Measurements from ENCODE around the gene RBPMS2. TPM values are rescaled to one million over a fixed set of nuclear protein-coding genes. Genes with fewer than 3 reads are reported as not detected.
"Not testable (repeated sequence)": the region's sequence is repeated elsewhere in the genome, so short reads cannot be mapped to it uniquely, and the experiment has no call there.

RBPMS2 gene
- total RNA-seq, 1 experiment from 2014 or later, result not detected

- not testable (repeated sequence) for H3K36me3 ChIP-seq (ENCODE audit: insufficient read depth, low read length); H3K9me3 ChIP-seq (ENCODE audit: low read length); DNase-seq; H4K20me1 ChIP-seq (ENCODE audit: insufficient read depth, low read depth, low read length); H3K9ac ChIP-seq (ENCODE audit: low read length); H3K4me3 ChIP-seq (ENCODE audit: low read length); H3K79me2 ChIP-seq (ENCODE audit: low read length); H3K4me2 ChIP-seq (ENCODE audit: low read depth, low read length, poor library complexity, severe bottlenecking); H3K9me2 ChIP-seq (replicated peaks; ENCODE audit: insufficient read depth, low read length); H3K27me3 ChIP-seq (ENCODE audit: low read length); H3K4me1 ChIP-seq (ENCODE audit: low read length); H3K27ac ChIP-seq (ENCODE audit: low read length); H2AFZ ChIP-seq (ENCODE audit: low read length)
Measured at GRCh38 chr15:64798905-64799304, 23.5 kb upstream of the RBPMS2 start.

GRCh38 chr15:64795921-64796320 lies 20.5 kb upstream of the RBPMS2 start:
- H3K27me3 ChIP-seq (ENCODE audit: low read length); H3K4me3 ChIP-seq (ENCODE audit: low read length); H3K9me3 ChIP-seq (ENCODE audit: low read length); H3K4me2 ChIP-seq (ENCODE audit: low read depth, low read length, poor library complexity, severe bottlenecking); H2AFZ ChIP-seq (ENCODE audit: low read length); H3K9me2 ChIP-seq (replicated peaks; ENCODE audit: insufficient read depth, low read length); H3K79me2 ChIP-seq (ENCODE audit: low read length); H3K9ac ChIP-seq (ENCODE audit: low read length); H3K4me1 ChIP-seq (ENCODE audit: low read length); H3K36me3 ChIP-seq (ENCODE audit: insufficient read depth, low read length); H4K20me1 ChIP-seq (ENCODE audit: insufficient read depth, low read depth, low read length); DNase-seq; H3K27ac ChIP-seq (ENCODE audit: low read length): not testable (repeated sequence)

DNA sequence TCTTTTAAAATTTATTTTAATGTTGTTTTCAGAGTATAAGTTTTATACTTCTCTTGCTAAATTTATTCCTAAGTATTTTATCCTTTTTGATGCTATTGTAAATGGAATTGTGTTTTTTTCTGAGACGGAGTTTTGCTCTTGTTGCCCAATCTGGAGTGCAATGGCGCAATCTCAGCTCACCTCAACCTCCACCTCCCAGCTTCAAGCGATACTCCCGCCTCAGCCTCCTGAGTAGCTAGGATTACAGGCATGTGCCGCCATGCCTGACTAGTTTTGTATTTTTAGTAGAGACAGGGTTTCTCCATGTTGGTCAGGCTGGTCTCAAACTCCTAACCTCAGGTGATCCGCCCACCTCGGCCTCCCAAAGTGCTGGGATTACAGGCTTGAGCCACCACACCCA lies 19.9 kb upstream of the RBPMS2 start:
- H3K4me3 ChIP-seq (ENCODE audit: low read length); H3K4me1 ChIP-seq (ENCODE audit: low read length); H3K4me2 ChIP-seq (ENCODE audit: low read depth, low read length, poor library complexity, severe bottlenecking); H4K20me1 ChIP-seq (ENCODE audit: insufficient read depth, low read depth, low read length); H3K27me3 ChIP-seq (ENCODE audit: low read length); H3K9me2 ChIP-seq (replicated peaks; ENCODE audit: insufficient read depth, low read length); DNase-seq; H3K9me3 ChIP-seq (ENCODE audit: low read length); H3K9ac ChIP-seq (ENCODE audit: low read length); H3K27ac ChIP-seq (ENCODE audit: low read length); H2AFZ ChIP-seq (ENCODE audit: low read length); H3K79me2 ChIP-seq (ENCODE audit: low read length); H3K36me3 ChIP-seq (ENCODE audit: insufficient read depth, low read length): not testable (repeated sequence)

GRCh38 chr15:64792282-64792681 lies 16.9 kb upstream of the RBPMS2 start:
- no peaks in the 10 kb centered on the region for H4K20me1 ChIP-seq (ENCODE audit: insufficient read depth, low read depth, low read length)

GRCh38 chr15:64791401-64791800 lies 16.0 kb upstream of the RBPMS2 start:
- Histone ChIP-seq H3K4me1 (ENCODE audit: low read length) (no peaks in the 10 kb centered on the region), H3K36me3 (ENCODE audit: insufficient read depth, low read length) (no peaks in the 10 kb centered on the region), H2AFZ (ENCODE audit: low read length) (no peak overlapping the region)

More at GRCh38 chr15:64792282-64792681, 16.9 kb upstream of the RBPMS2 start:
- Histone ChIP-seq H3K9me3 (ENCODE audit: low read length) (no peaks in the 10 kb centered on the region), H3K9ac (ENCODE audit: low read length) (no peak overlapping the region), H3K27me3 (ENCODE audit: low read length) (no peaks in the 10 kb centered on the region), H3K79me2 (ENCODE audit: low read length) (no peaks in the 10 kb centered on the region), H2AFZ (ENCODE audit: low read length) (no peak overlapping the region), H3K9me2 (replicated peaks; ENCODE audit: insufficient read depth, low read length) (no peaks in the 10 kb centered on the region), H3K4me1 (ENCODE audit: low read length) (no peaks in the 10 kb centered on the region), H3K4me2 (ENCODE audit: low read depth, low read length, poor library complexity, severe bottlenecking) (no peak overlapping the region), H3K4me3 (ENCODE audit: low read length) (no peak overlapping the region), H3K27ac (ENCODE audit: low read length) (no peak overlapping the region), H3K36me3 (ENCODE audit: insufficient read depth, low read length) (no peaks in the 10 kb centered on the region)
- DNase-seq, result no peak

GRCh38 chr15:64783796-64784195 lies 8.4 kb upstream of the RBPMS2 start:
- H3K27ac ChIP-seq (ENCODE audit: low read length), result no peak overlapping the region
- H3K27me3 ChIP-seq (ENCODE audit: low read length), result no peaks in the 10 kb centered on the region
- H3K36me3 ChIP-seq (ENCODE audit: insufficient read depth, low read length), result no peaks in the 10 kb centered on the region
- H3K4me3 ChIP-seq (ENCODE audit: low read length), result no peak overlapping the region
- no peak overlapping the region for H3K4me2 ChIP-seq (ENCODE audit: low read depth, low read length, poor library complexity, severe bottlenecking)
- DNase-seq, result no peak
- H3K79me2 ChIP-seq (ENCODE audit: low read length), result no peaks in the 10 kb centered on the region
- H3K9me2 ChIP-seq (replicated peaks; ENCODE audit: insufficient read depth, low read length), result no peaks in the 10 kb centered on the region
- no peaks in the 10 kb centered on the region for H4K20me1 ChIP-seq (ENCODE audit: insufficient read depth, low read depth, low read length)
- H3K9ac ChIP-seq (ENCODE audit: low read length), result no peak overlapping the region
- H3K9me3 ChIP-seq (ENCODE audit: low read length), result no peaks in the 10 kb centered on the region
- H2AFZ ChIP-seq (ENCODE audit: low read length), result no peak overlapping the region
- no peaks in the 10 kb centered on the region for H3K4me1 ChIP-seq (ENCODE audit: low read length)

More at GRCh38 chr15:64791401-64791800, 16.0 kb upstream of the RBPMS2 start:
- Histone ChIP-seq H3K9ac (ENCODE audit: low read length) (no peak overlapping the region), H3K4me2 (ENCODE audit: low read depth, low read length, poor library complexity, severe bottlenecking) (no peak overlapping the region), H3K9me2 (replicated peaks; ENCODE audit: insufficient read depth, low read length) (no peaks in the 10 kb centered on the region), H3K9me3 (ENCODE audit: low read length) (no peaks in the 10 kb centered on the region), H3K4me3 (ENCODE audit: low read length) (no peak overlapping the region), H3K27ac (ENCODE audit: low read length) (no peak overlapping the region), H3K79me2 (ENCODE audit: low read length) (no peaks in the 10 kb centered on the region), H3K27me3 (ENCODE audit: low read length) (no peaks in the 10 kb centered on the region), H4K20me1 (ENCODE audit: insufficient read depth, low read depth, low read length) (no peaks in the 10 kb centered on the region)
- DNase-seq, result no peak

DNA sequence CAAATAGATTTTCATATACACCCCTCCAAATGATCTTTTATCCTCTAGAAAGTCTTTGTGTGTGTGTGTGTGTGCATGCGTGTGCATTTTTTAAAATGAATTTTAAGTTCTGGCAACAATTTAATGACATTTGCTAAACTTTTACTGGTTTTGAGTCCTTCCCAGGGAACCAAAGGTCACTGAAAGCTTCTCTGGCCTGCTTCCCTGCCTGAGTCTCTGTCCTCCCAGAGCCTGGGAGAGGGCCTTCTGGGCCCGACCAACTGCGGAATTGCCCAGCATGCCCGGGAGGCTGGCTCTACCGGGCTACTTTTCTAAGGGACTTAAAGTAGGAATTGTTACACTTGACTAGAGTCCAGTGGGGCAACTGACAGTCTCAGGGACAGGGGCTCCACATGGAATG lies 7.4 kb upstream of the RBPMS2 start:
- no peaks in the 10 kb centered on the region for H3K4me1 ChIP-seq (ENCODE audit: low read length)

DNA sequence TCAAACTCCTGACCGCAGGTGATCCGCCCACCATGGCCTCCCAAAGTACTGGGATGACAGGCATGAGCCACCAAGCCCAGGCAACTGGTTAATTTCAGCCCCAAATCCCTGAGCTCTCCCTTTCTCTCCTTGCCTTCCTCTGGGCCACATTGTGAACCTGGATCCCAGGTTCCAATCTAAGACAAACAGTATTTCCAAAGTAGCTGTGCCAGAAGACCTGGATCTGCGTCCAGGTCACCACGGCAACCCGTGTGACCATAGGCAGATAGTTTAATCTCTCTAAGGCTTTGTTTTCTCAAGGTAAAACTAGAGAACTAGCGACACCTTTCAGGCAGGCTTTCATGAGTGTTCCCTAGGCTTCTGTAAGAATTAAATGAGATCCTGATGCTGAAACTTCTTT lies 5.9 kb upstream of the RBPMS2 start:
- no peaks in the 10 kb centered on the region for H3K4me1 ChIP-seq (ENCODE audit: low read length)
- H3K4me3 ChIP-seq (ENCODE audit: low read length), result no peak overlapping the region
- H4K20me1 ChIP-seq (ENCODE audit: insufficient read depth, low read depth, low read length), result no peaks in the 10 kb centered on the region
- no peaks in the 10 kb centered on the region for H3K9me3 ChIP-seq (ENCODE audit: low read length)
- no peaks in the 10 kb centered on the region for H3K9me2 ChIP-seq (replicated peaks; ENCODE audit: insufficient read depth, low read length)
- H3K79me2 ChIP-seq (ENCODE audit: low read length), result no peaks in the 10 kb centered on the region
- no peaks in the 10 kb centered on the region for H3K27me3 ChIP-seq (ENCODE audit: low read length)
- no peaks in the 10 kb centered on the region for H3K36me3 ChIP-seq (ENCODE audit: insufficient read depth, low read length)
- no peak overlapping the region for H3K9ac ChIP-seq (ENCODE audit: low read length)
- H3K4me2 ChIP-seq (ENCODE audit: low read depth, low read length, poor library complexity, severe bottlenecking), result no peak overlapping the region
- no peak for DNase-seq
- no peak overlapping the region for H3K27ac ChIP-seq (ENCODE audit: low read length)
- H2AFZ ChIP-seq (ENCODE audit: low read length), result no peak overlapping the region

More for the DNA sequence above, 7.4 kb upstream of the RBPMS2 start:
- H3K4me2 ChIP-seq (ENCODE audit: low read depth, low read length, poor library complexity, severe bottlenecking), result no peak overlapping the region
- no peak for DNase-seq
- no peaks in the 10 kb centered on the region for H3K79me2 ChIP-seq (ENCODE audit: low read length)
- H3K27ac ChIP-seq (ENCODE audit: low read length), result no peak overlapping the region
- no peak overlapping the region for H2AFZ ChIP-seq (ENCODE audit: low read length)
- no peaks in the 10 kb centered on the region for H3K9me2 ChIP-seq (replicated peaks; ENCODE audit: insufficient read depth, low read length)
- H3K4me3 ChIP-seq (ENCODE audit: low read length), result no peak overlapping the region
- no peaks in the 10 kb centered on the region for H3K27me3 ChIP-seq (ENCODE audit: low read length)
- H3K36me3 ChIP-seq (ENCODE audit: insufficient read depth, low read length), result no peaks in the 10 kb centered on the region
- H3K9ac ChIP-seq (ENCODE audit: low read length), result no peak overlapping the region
- no peaks in the 10 kb centered on the region for H4K20me1 ChIP-seq (ENCODE audit: insufficient read depth, low read depth, low read length)
- H3K9me3 ChIP-seq (ENCODE audit: low read length), result no peaks in the 10 kb centered on the region

GRCh38 chr15:64780600-64781156 lies 5.3 kb upstream of the RBPMS2 start:
- no peak for DNase-seq
- H3K9ac ChIP-seq (ENCODE audit: low read length), result no peak overlapping the region

More at GRCh38 chr15:64780600-64781156, 5.3 kb upstream of the RBPMS2 start:
- no peaks in the 10 kb centered on the region for H3K36me3 ChIP-seq (ENCODE audit: insufficient read depth, low read length)
- no peaks in the 10 kb centered on the region for H3K9me3 ChIP-seq (ENCODE audit: low read length)
- H3K4me3 ChIP-seq (ENCODE audit: low read length), result no peak overlapping the region
- H4K20me1 ChIP-seq (ENCODE audit: insufficient read depth, low read depth, low read length), result no peaks in the 10 kb centered on the region
- H3K9me2 ChIP-seq (replicated peaks; ENCODE audit: insufficient read depth, low read length), result no peaks in the 10 kb centered on the region
- no peaks in the 10 kb centered on the region for H3K79me2 ChIP-seq (ENCODE audit: low read length)
- H3K27me3 ChIP-seq (ENCODE audit: low read length), result no peaks in the 10 kb centered on the region
- no peak overlapping the region for H3K27ac ChIP-seq (ENCODE audit: low read length)
- H2AFZ ChIP-seq (ENCODE audit: low read length), result no peak overlapping the region
- no peaks in the 10 kb centered on the region for H3K4me1 ChIP-seq (ENCODE audit: low read length)
- no peak overlapping the region for H3K4me2 ChIP-seq (ENCODE audit: low read depth, low read length, poor library complexity, severe bottlenecking)

All from Karpas-422 (cell line).